ENCODE results near the gene ATG7.
"Not testable (repeated sequence)": the region's sequence is repeated elsewhere in the genome, so short reads cannot be mapped to it uniquely, and the experiment has no call there.

The ATG7 gene

GRCh38 chr3:11570251-11570650, 298.1 kb downstream of the ATG7 start:
- TF ChIP-seq CSRNP3 (CRISPR knock-in tag; IDR thresholded peaks at IDR 0.05) (no peak), ZFP30 (CRISPR knock-in tag; IDR thresholded peaks at IDR 0.05) (no peak), ZNF8 (CRISPR knock-in tag; IDR thresholded peaks at IDR 0.05) (no peak), PATZ1 (CRISPR knock-in tag; IDR thresholded peaks at IDR 0.05; ENCODE audit: borderline replicate concordance) (no peak), ISL1 (CRISPR knock-in tag; IDR thresholded peaks at IDR 0.05) (no peak), ARNTL (CRISPR knock-in tag; IDR thresholded peaks at IDR 0.05; ENCODE audit: borderline replicate concordance, low read depth) (no peak), GLIS3 (CRISPR knock-in tag; IDR thresholded peaks at IDR 0.05) (no peak), ESRRG (CRISPR knock-in tag; IDR thresholded peaks at IDR 0.05) (no peak), POU6F1 (CRISPR knock-in tag; IDR thresholded peaks at IDR 0.05; ENCODE audit: borderline replicate concordance, low read depth) (no peak), OSR1 (CRISPR knock-in tag; IDR thresholded peaks at IDR 0.05) (no peak), TOX (CRISPR knock-in tag; IDR thresholded peaks at IDR 0.05; ENCODE audit: borderline replicate concordance) (no peak), SNAI2 (CRISPR knock-in tag; IDR thresholded peaks at IDR 0.05) (no peak), ZNF70 (CRISPR knock-in tag; IDR thresholded peaks at IDR 0.05) (no peak), CREB5 (CRISPR knock-in tag; IDR thresholded peaks at IDR 0.05; ENCODE audit: low read depth) (no peak), TSHZ2 (CRISPR knock-in tag; IDR thresholded peaks at IDR 0.05) (no peak)
- ATAC-seq, result no peak

- TF ChIP-seq ZNF70 (CRISPR knock-in tag; IDR thresholded peaks at IDR 0.05), result no peak
- TF ChIP-seq TOX (CRISPR knock-in tag; IDR thresholded peaks at IDR 0.05; ENCODE audit: borderline replicate concordance), result no peak
- no peak for TF ChIP-seq ZNF8 (CRISPR knock-in tag; IDR thresholded peaks at IDR 0.05)
- TF ChIP-seq SNAI2 (CRISPR knock-in tag; IDR thresholded peaks at IDR 0.05), result no peak
- no peak for ATAC-seq
These were observed 298.7 kb downstream of the ATG7 start for GRCh38 chr3:11570789-11571495.

- not testable (repeated sequence) for ATAC-seq
These were observed 300.5 kb downstream of the ATG7 start for GRCh38 chr3:11572660-11573059.

GRCh38 chr3:11574981-11575669, 302.9 kb downstream of the ATG7 start:
- no peak for ATAC-seq
- TF ChIP-seq ESRRG (CRISPR knock-in tag; IDR thresholded peaks at IDR 0.05), result no peak
- no peak for TF ChIP-seq ZFP30 (CRISPR knock-in tag; IDR thresholded peaks at IDR 0.05)
- no peak for TF ChIP-seq ZNF70 (CRISPR knock-in tag; IDR thresholded peaks at IDR 0.05)
- TF ChIP-seq BACH2 (CRISPR knock-in tag; IDR thresholded peaks at IDR 0.05; ENCODE audit: borderline replicate concordance), result no peak
- TF ChIP-seq ARNTL (CRISPR knock-in tag; IDR thresholded peaks at IDR 0.05; ENCODE audit: borderline replicate concordance, low read depth), result no peak
